IPS DF 19.7 (cell line): ENCODE results near the gene XRCC1.
"Not testable (repeated sequence)": the region's sequence is repeated elsewhere in the genome, so short reads cannot be mapped to it uniquely, and the experiment has no call there.

Experiments used
- DNase-seq: peaks from one replicate; pipeline ENCODE4 v3.0.0-alpha.2; 2013; ENCODE audit warnings: low read depth, low spot score

XRCC1 gene

GRCh38 chr19:43600326-43600725 is 25.0 kb upstream of the XRCC1 start:
- not testable (repeated sequence) for DNase-seq

- DNase-seq, result no peak
These were observed 24.4 kb upstream of the XRCC1 start for GRCh38 chr19:43599635-43600295.

GRCh38 chr19:43598445-43599240 is 23.3 kb upstream of the XRCC1 start:
- no peak for DNase-seq

- no peak for DNase-seq
These were observed 22.5 kb upstream of the XRCC1 start for GRCh38 chr19:43597876-43598275.

- DNase-seq, result no peak
These were observed 21.6 kb upstream of the XRCC1 start for GRCh38 chr19:43596842-43597461.

GRCh38 chr19:43595999-43596841 is 20.9 kb upstream of the XRCC1 start, which contains the start of the genes IRGQ and ZNF576:
IRGQ (minus strand) TSS chr19:43596134; CDS start chr19:43595338, 796 bp downstream.
ZNF576 (plus strand) TSS chr19:43596595; CDS start chr19:43597109, 514 bp downstream.
- peak; percentile 90 for DNase-seq

- DNase-seq, result no peak
These were observed 20.3 kb upstream of the XRCC1 start for GRCh38 chr19:43595605-43595998.

GRCh38 chr19:43594710-43595604 is 19.6 kb upstream of the XRCC1 start:
- DNase-seq, result peak; percentile 47

GRCh38 chr19:43594081-43594697 is 18.9 kb upstream of the XRCC1 start:
- DNase-seq, result no peak

GRCh38 chr19:43592800-43593350 is 17.5 kb upstream of the XRCC1 start:
- no peak for DNase-seq

GRCh38 chr19:43591904-43592772 is 16.8 kb upstream of the XRCC1 start:
- no peak for DNase-seq

GRCh38 chr19:43589678-43590077 is 14.4 kb upstream of the XRCC1 start:
- DNase-seq, result no peak

GRCh38 chr19:43589277-43589676 is 13.9 kb upstream of the XRCC1 start:
- no peak for DNase-seq

- not testable (repeated sequence) for DNase-seq
These were observed 11.7 kb upstream of the XRCC1 start for GRCh38 chr19:43587029-43587428.

GRCh38 chr19:43586346-43586745 is 11.0 kb upstream of the XRCC1 start:
- DNase-seq, result no peak

GRCh38 chr19:43584484-43584883 is 9.2 kb upstream of the XRCC1 start:
- no peak for DNase-seq

- no peak for DNase-seq
These were observed 7.2 kb upstream of the XRCC1 start for GRCh38 chr19:43582495-43582894.

GRCh38 chr19:43581467-43581866 is 6.1 kb upstream of the XRCC1 start:
- no peak for DNase-seq

- DNase-seq, result no peak
These were observed 3.5 kb upstream of the XRCC1 start for GRCh38 chr19:43578787-43579186.
